ENCODE measurements around the gene ITGA2B. TPM values are rescaled to one million over a fixed set of nuclear protein-coding genes. Genes with fewer than 3 reads are reported as not detected.

ITGA2B gene
- total and polyA plus RNA-seq, 4 donors: 1.4 to 9.2 (median 4.2) TPM

GRCh38 chr17:44353672-44354331, 35.6 kb downstream of the ITGA2B start:
- H3K9ac ChIP-seq (ENCODE audit: insufficient read depth in 1 of 2, low read length in 2 of 2): no peak overlapping the region
- H3K4me1 ChIP-seq (ENCODE audit: control insufficient read depth in 5 of 5, insufficient read depth in 5 of 5, low read length in 5 of 5): peaks cover 0 to 2% (median 0%) of the 10 kb centered on the region in 5 donors
- ATAC-seq (ENCODE audit: insufficient read depth, low FRiP score) (no peak), DNase-seq (peak in 1 of 3 donors; percentile 39)
- no peaks in the 10 kb centered on the region for H3K27me3 ChIP-seq (ENCODE audit: control insufficient read depth in 3 of 3, insufficient read depth in 3 of 3, low read length in 2 of 3)
- peaks cover 0 to 43% (median 6%) of the 10 kb centered on the region in 4 donors for H3K36me3 ChIP-seq (ENCODE audit: control insufficient read depth in 4 of 4, insufficient read depth in 4 of 4, low read length in 4 of 4)
- no peak overlapping the region for H3K27ac ChIP-seq (ENCODE audit: low read depth in 1 of 2, low read length in 1 of 2)
- 35 to 50% methylated on average over 90 to 98 of the region's 98 CpGs for WGBS, 2 donors
- TF ChIP-seq, protein P1, sequence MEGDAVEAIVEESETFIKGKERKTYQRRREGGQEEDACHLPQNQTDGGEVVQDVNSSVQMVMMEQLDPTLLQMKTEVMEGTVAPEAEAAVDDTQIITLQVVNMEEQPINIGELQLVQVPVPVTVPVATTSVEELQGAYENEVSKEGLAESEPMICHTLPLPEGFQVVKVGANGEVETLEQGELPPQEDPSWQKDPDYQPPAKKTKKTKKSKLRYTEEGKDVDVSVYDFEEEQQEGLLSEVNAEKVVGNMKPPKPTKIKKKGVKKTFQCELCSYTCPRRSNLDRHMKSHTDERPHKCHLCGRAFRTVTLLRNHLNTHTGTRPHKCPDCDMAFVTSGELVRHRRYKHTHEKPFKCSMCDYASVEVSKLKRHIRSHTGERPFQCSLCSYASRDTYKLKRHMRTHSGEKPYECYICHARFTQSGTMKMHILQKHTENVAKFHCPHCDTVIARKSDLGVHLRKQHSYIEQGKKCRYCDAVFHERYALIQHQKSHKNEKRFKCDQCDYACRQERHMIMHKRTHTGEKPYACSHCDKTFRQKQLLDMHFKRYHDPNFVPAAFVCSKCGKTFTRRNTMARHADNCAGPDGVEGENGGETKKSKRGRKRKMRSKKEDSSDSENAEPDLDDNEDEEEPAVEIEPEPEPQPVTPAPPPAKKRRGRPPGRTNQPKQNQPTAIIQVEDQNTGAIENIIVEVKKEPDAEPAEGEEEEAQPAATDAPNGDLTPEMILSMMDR (IDR thresholded peaks at IDR 0.05; ENCODE audit: control extremely low read depth, extremely low read depth): no peak
- H3K4me3 ChIP-seq: no peak overlapping the region
- no peaks in the 10 kb centered on the region for H3K9me3 ChIP-seq (ENCODE audit: control insufficient read depth in 4 of 4, insufficient read depth in 3 of 4, low read length in 3 of 4)

DNA sequence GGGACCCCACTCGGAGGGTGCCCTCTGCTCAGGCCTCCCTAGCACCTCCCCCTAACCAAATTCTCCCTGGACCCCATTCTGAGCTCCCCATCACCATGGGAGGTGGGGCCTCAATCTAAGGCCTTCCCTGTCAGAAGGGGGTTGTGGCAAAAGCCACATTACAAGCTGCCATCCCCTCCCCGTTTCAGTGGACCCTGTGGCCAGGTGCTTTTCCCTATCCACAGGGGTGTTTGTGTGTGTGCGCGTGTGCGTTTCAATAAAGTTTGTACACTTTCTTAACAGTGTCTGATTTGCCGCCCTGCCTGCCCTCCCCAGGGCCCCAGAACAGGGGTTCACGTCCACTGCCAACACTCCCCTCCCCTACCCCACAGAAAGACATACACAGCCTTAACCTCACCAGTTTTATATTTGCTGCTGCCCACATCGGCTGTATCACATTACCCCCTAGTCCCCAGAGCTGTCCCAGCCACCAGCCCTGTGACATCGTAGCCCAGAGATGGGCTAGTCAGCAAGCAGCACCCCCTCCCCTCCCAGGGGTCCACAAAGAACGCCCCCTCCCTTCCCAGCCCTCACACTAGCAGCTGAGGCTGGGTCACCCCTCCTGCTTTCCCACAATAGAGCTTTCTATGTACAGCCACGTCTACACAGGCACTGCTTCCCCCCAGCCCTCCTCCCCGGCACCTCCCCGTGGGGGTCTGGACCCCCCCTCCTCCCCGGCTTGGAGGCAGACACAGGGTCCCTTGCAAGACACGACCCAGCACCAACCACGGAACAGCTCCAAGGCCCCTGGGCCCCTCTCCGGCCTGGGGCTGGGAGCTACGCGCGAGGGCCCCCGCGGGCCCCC, 36.4 kb downstream of the ITGA2B start:
- WGBS, 2 donors: 53 to 61% methylated on average over 22 of the region's 22 CpGs

DNA sequence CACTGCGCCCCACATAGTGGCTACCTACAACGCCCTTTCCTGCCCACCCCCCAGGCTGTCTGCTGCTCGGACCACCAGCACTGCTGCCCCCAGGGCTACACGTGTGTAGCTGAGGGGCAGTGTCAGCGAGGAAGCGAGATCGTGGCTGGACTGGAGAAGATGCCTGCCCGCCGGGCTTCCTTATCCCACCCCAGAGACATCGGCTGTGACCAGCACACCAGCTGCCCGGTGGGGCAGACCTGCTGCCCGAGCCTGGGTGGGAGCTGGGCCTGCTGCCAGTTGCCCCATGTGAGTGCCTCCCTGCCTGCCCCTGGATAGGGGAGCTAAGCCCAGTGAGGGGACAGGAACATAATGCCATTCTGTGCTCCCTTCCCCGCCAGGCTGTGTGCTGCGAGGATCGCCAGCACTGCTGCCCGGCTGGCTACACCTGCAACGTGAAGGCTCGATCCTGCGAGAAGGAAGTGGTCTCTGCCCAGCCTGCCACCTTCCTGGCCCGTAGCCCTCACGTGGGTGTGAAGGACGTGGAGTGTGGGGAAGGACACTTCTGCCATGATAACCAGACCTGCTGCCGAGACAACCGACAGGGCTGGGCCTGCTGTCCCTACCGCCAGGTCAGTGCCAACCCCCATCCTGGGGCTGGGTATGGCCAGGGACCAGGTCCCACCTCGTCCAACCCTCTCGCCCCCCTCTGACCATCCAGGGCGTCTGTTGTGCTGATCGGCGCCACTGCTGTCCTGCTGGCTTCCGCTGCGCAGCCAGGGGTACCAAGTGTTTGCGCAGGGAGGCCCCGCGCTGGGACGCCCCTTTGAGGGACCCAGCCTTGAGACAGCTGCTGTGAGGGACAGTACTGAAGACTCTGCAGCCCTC, 37.3 kb downstream of the ITGA2B start:
- H3K36me3 ChIP-seq (ENCODE audit: control insufficient read depth in 4 of 4, insufficient read depth in 4 of 4, low read length in 4 of 4): peaks cover 0 to 43% (median 4%) of the 10 kb centered on the region in 4 donors

More for the DNA sequence above, 36.4 kb downstream of the ITGA2B start:
- Histone ChIP-seq H3K9ac (ENCODE audit: insufficient read depth in 1 of 2, low read length in 2 of 2) (no peak overlapping the region), H3K27me3 (ENCODE audit: control insufficient read depth in 3 of 3, insufficient read depth in 3 of 3, low read length in 2 of 3) (no peaks in the 10 kb centered on the region), H3K9me3 (ENCODE audit: control insufficient read depth in 4 of 4, insufficient read depth in 3 of 4, low read length in 3 of 4) (no peaks in the 10 kb centered on the region), H3K4me3 (no peak overlapping the region), H3K4me1 (ENCODE audit: control insufficient read depth in 5 of 5, insufficient read depth in 5 of 5, low read length in 5 of 5) (peaks cover 0 to 5% (median 0%) of the 10 kb centered on the region in 5 donors), H3K27ac (ENCODE audit: low read depth in 1 of 2, low read length in 1 of 2) (no peak overlapping the region), H3K36me3 (ENCODE audit: control insufficient read depth in 4 of 4, insufficient read depth in 4 of 4, low read length in 4 of 4) (peaks cover 0 to 43% (median 4%) of the 10 kb centered on the region in 4 donors)
- TF ChIP-seq, protein P1 (IDR thresholded peaks at IDR 0.05; ENCODE audit: control extremely low read depth, extremely low read depth): no peak
- no peak for DNase-seq
- ATAC-seq (ENCODE audit: insufficient read depth, low FRiP score): no peak

More for the DNA sequence above, 37.3 kb downstream of the ITGA2B start:
- Histone ChIP-seq H3K27me3 (ENCODE audit: control insufficient read depth in 3 of 3, insufficient read depth in 3 of 3, low read length in 2 of 3) (no peaks in the 10 kb centered on the region), H3K4me3 (no peak overlapping the region), H3K27ac (ENCODE audit: low read depth in 1 of 2, low read length in 1 of 2) (no peak overlapping the region), H3K4me1 (ENCODE audit: control insufficient read depth in 5 of 5, insufficient read depth in 5 of 5, low read length in 5 of 5) (peaks cover 0 to 5% (median 0%) of the 10 kb centered on the region in 5 donors), H3K9ac (ENCODE audit: insufficient read depth in 1 of 2, low read length in 2 of 2) (no peak overlapping the region), H3K9me3 (ENCODE audit: control insufficient read depth in 4 of 4, insufficient read depth in 3 of 4, low read length in 3 of 4) (no peaks in the 10 kb centered on the region)
- ATAC-seq (ENCODE audit: insufficient read depth, low FRiP score) (no peak), DNase-seq (no peak)
- whole genome bisulfite sequencing, 2 donors: 86 to 89% methylated on average over 36 of the region's 36 CpGs
- TF ChIP-seq, protein P1 (IDR thresholded peaks at IDR 0.05; ENCODE audit: control extremely low read depth, extremely low read depth): no peak
